Heart left ventricle (tissue), 16 donors: ENCODE measurements around the gene PLCB4. TPM values are rescaled to one million over a fixed set of nuclear protein-coding genes. Genes with fewer than 3 reads are reported as not detected.

Experiments
- ATAC-seq, 4 donors: fragments of 200-7000 bp; cut with Tn5 transposase; one replicate each; pipeline ENCODE4 v1.9.1; 2020 to 2022; ENCODE audit warnings: moderate library complexity in 4 of 4, mild to moderate bottlenecking in 3 of 4, moderate number of reproducible peaks in 1 of 4
- DNase-seq, 5 donors: peaks; one replicate each; pipeline ENCODE4 v3.0.0-alpha.2; 2020
- H3K27ac ChIP-seq, 12 donors: fragments of 200-600 bp; sonication (generic) in 4 of 12; one replicate each; pipeline versions ENCODE4 v1.5.0 to v1.8.0; 2016 to 2022; ENCODE audit warnings: mild to moderate bottlenecking in 2 of 12
- H3K27me3 ChIP-seq, 9 donors: fragments of 200-600 bp; sonication (generic) in 2 of 9; one replicate each; pipeline versions ENCODE4 v1.5.1 to v1.8.0; 2016 to 2022; ENCODE audit warnings: mild to moderate bottlenecking in 3 of 9
- H3K36me3 ChIP-seq, 9 donors: fragments of 200-600 bp; sonication (generic) in 2 of 9; one replicate each; pipeline versions ENCODE4 v1.5.0 to v1.8.0; 2018 to 2022; ENCODE audit warnings: mild to moderate bottlenecking in 2 of 9
- H3K4me1 ChIP-seq, 12 donors: fragments of 200-600 bp; sonication (generic) in 4 of 12; one replicate each; pipeline versions ENCODE4 v1.5.0 to v1.8.0; 2016 to 2022; ENCODE audit warnings: mild to moderate bottlenecking in 3 of 12
- H3K4me3 ChIP-seq, 12 donors: fragments of 200-600 bp; sonication (generic) in 4 of 12; one replicate each; pipeline versions ENCODE4 v1.5.0 to v1.8.0; 2017 to 2022; ENCODE audit warnings: mild to moderate bottlenecking in 9 of 12, moderate library complexity in 4 of 12
- H3K9me3 ChIP-seq, 12 donors: fragments of 200-600 bp; sonication (generic) in 4 of 12; one replicate each; pipeline versions ENCODE4 v1.5.0 to v1.8.0; 2016 to 2022; ENCODE audit warnings: mild to moderate bottlenecking in 1 of 12
- POLR2A ChIP-seq, 2 donors: fragments of 450-650 bp; IDR thresholded peaks; one replicate each; pipeline ENCODE4 v1.6.1; 2017; ENCODE audit warnings: antibody characterized with exemption in 2 of 2, mild to moderate bottlenecking in 2 of 2, moderate library complexity in 2 of 2
- WGBS, 4 donors: extraction: QIAGEN DNeasy Blood & Tissue Kit in 2 of 4; methylation state at CpG; one replicate each; pipeline versions ENCODE4 v1.1.5 to v1.1.7; 2013 to 2018; 5-methylcytosine and 5-hydroxymethylcytosine counted together
- intact Hi-C, 10 donors: fragments of 100-400 bp; cut with DNase I; formaldehyde crosslinking; loops; one replicate each; pipeline versions ENCODE4 v1.11.1 to v1.14.2; 2022
- polyA plus RNA-seq, 2 donors: library from polyadenylated mRNA; stranded (reverse); fragments of 200-250 nt; gene quantifications; one replicate each; pipeline ENCODE4 v1.2.3, GENCODE V29; 2013
- total RNA-seq, 9 donors: library from RNA; depleted of rRNA in 2 of 9; stranded (reverse); fragments of >200 nt in 2 of 9; fragmentation: NEBNext Ultra II Directional in 3 of 9; extraction: Animal tissue kit (Norgen Biotek cat#: 25700) in 3 of 9; gene quantifications; one replicate each; pipeline versions ENCODE4 v1.1.0 to v1.2.4, GENCODE V29; 2016 to 2023
- TF ChIP-seq, protein P1 (sequence below), 12 donors: fragments of 200-600 bp; sonication (generic) in 4 of 12; IDR thresholded peaks; one replicate each; pipeline versions ENCODE4 v1.5.0 to v1.8.0; 2018 to 2022; ENCODE audit warnings: antibody characterized with exemption in 12 of 12, mild to moderate bottlenecking in 5 of 12
- donor health status: ischemic (EF 13 %, LVEDD 7.1; RV severe dilation, severe dysfunction).
- donor health status: healthy with polysubstance abuse.
- donor health status: DM: no; HTN: yes; CAD: no.
- donor health status: DM: no; HTN: no; CAD: no.
- donor health status: ischemic (EF 25% LVEDD 6.9; RV normal size, moderate dysfunction).
- donor health status: ischemic (EF 25% LVEDD 5.7; RV mildly dilated, moderate dysfunction).
- donor health status: healthy.
- donor health status: DM: yes; HTN: yes; CAD: no.
- donor health status: ischemic (EF 35%, LVEDD 5.7; RV mildly dilated, moderate dysfunction).
- donor health status: nonischemic (EF 11% LVEDD 7.7; RV severe dilation, severe dysfunction).
- donor health status: DM: yes; HTN: yes; CAD: no.
- donor health status: PGD.
- donor health status: ischemic (EF 29% LVEDD 5.4; RV normal size, mild dysfunction).
- donor health status: nonischemic (EF 23%, LVEDD 6.1; RV moderate dilation, normal function).

The PLCB4 gene
- total and polyA plus RNA-seq, 11 donors: 8.4 to 31.8 (median 18.5) TPM

DNA sequence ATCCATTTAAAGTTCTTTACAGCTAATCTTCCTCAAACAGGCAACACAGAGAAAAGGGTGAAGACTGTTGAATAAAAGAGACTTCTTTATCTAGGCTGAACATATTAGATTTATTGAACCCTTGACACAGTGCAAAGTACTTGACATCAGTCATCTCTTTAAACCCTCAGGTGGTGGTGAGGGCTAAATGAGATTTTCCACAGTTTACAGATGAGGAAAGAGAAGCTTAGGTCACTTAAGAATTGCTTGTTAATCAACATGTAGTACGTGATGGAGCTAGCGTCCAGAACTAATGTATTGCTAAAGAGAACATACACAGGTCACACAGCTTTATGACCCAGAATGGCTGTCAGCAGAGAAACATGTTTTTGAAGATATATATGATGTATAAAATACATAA is 252.1 kb downstream of the PLCB4 start:
- Histone ChIP-seq H3K9me3 (no peaks in the 10 kb centered on the region), H3K4me3 (no peak overlapping the region), H3K4me1 (peaks cover 0 to 23% (median 11%) of the 10 kb centered on the region in 12 donors), H3K27me3 (no peaks in the 10 kb centered on the region), H3K27ac (no peak overlapping the region), H3K36me3 (no peaks in the 10 kb centered on the region)
- no peak for TF ChIP-seq POLR2A (IDR thresholded peaks at IDR 0.05)
- TF ChIP-seq, protein P1, sequence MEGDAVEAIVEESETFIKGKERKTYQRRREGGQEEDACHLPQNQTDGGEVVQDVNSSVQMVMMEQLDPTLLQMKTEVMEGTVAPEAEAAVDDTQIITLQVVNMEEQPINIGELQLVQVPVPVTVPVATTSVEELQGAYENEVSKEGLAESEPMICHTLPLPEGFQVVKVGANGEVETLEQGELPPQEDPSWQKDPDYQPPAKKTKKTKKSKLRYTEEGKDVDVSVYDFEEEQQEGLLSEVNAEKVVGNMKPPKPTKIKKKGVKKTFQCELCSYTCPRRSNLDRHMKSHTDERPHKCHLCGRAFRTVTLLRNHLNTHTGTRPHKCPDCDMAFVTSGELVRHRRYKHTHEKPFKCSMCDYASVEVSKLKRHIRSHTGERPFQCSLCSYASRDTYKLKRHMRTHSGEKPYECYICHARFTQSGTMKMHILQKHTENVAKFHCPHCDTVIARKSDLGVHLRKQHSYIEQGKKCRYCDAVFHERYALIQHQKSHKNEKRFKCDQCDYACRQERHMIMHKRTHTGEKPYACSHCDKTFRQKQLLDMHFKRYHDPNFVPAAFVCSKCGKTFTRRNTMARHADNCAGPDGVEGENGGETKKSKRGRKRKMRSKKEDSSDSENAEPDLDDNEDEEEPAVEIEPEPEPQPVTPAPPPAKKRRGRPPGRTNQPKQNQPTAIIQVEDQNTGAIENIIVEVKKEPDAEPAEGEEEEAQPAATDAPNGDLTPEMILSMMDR (IDR thresholded peaks at IDR 0.05): no peak
- ATAC-seq: no peak
- no peak for DNase-seq
- intact Hi-C loops: loop anchor here in 1 of 10 donors (2.0 kb wide), 1 partner anchor 20 kb away; no protein-coding TSS in a partner anchor
- 92 to 97% (median 96%) methylated on average over 2 of the region's 2 CpGs for WGBS, 4 donors

DNA sequence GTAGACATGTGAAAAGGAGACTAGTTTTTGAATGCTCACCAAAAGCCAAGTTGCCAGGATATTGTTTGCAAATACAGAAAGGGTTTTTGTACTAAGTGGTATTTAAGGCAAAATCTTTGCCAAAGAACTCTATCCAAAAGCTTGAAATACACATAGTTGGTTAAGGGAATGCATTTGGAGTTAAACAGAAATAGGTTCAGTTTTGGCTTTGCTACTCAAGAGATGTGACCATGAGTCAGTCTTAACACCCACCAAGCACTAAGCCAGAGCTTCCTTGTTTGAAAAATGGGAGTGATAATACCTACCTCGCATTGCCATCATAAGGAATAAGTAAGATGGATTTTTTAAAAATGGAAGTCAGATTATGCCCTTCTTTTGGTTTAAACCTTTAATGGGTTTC is 253.8 kb downstream of the PLCB4 start:
- DNase-seq: no peak
- Histone ChIP-seq H3K27ac (no peak overlapping the region), H3K4me3 (no peak overlapping the region), H3K27me3 (no peaks in the 10 kb centered on the region), H3K36me3 (no peaks in the 10 kb centered on the region), H3K4me1 (peaks cover 0 to 19% (median 11%) of the 10 kb centered on the region in 12 donors), H3K9me3 (no peaks in the 10 kb centered on the region)
- whole genome bisulfite sequencing, 4 donors: 96 to 100% (median 98%) methylated on average over 1 of the region's 1 CpG
- intact Hi-C loops: no loop called here
- TF ChIP-seq, protein P1 (IDR thresholded peaks at IDR 0.05): no peak
- TF ChIP-seq POLR2A (IDR thresholded peaks at IDR 0.05): no peak
- no peak for ATAC-seq

DNA sequence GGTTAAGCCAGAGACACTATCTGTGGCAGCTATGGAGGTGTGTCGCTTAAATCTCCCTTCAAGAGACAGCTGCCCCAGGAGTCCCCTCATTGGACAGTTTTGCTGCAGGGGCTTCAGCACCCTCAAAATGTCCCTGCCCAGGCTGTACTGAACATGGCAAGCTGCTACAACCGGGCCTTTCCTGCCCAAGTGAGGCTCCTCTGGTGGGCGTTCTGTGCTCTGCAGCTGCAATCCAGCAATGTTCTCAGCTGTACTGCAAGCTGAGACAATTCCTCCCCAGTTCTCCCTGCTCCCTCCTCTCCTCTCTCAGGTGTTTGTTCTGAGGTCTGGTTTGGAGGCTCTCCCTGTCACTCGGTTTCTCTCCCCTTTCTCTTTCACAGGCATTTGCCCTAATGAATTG is 254.7 kb downstream of the PLCB4 start:
- no peak for TF ChIP-seq POLR2A (IDR thresholded peaks at IDR 0.05)
- TF ChIP-seq, protein P1 (IDR thresholded peaks at IDR 0.05): peak in 6 of 12 donors; percentile 12 to 31 (median 17)
- Histone ChIP-seq H3K27me3 (no peaks in the 10 kb centered on the region), H3K36me3 (no peaks in the 10 kb centered on the region), H3K27ac (no peak overlapping the region), H3K9me3 (no peaks in the 10 kb centered on the region), H3K4me1 (peaks cover 0 to 19% (median 11%) of the 10 kb centered on the region in 12 donors), H3K4me3 (no peak overlapping the region)
- intact Hi-C loops: no loop called here
- ATAC-seq: peak in 2 of 4 donors; percentile 29
- no peak for DNase-seq
- WGBS, 4 donors: 92 to 96% (median 95%) methylated on average over 4 of the region's 4 CpGs

DNA sequence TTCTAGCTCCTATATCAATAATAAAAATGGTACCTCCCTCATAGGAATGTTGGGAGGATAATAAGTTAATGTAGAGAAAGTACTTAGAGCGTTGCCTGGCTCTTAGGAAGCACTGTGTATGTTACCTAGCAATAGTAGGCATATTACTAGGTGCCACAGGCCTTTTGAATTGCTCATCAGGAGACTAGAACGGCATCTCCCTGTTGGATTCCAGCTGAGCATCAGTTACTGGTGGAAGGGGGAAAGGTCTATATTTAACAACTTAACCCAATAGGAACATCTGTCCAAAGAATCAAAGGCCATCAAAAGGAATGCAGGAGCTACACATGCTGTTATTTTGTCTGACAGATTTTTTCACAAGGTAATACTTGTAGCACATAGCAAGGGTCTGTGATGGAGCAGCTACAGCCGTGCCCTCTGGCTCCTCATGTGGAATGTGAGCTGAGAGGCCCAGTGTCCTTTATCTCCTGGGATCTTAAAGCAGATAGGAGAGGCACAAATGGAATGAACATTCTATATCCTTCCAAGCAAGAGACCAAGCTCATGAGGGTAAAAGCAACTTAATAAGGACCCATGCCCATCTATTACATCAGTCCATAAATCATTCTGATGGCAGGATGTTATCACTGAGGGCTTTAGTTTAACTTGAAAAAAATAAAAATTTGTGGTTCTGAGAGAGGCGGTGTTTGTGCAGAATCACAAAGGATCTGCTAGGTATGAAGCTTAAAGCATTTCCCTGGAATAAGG is 260.6 kb downstream of the PLCB4 start:
- H3K4me1 ChIP-seq: peaks cover 0 to 28% (median 17%) of the 10 kb centered on the region in 12 donors
- H3K4me3 ChIP-seq: no peak overlapping the region
- DNase-seq: no peak
- TF ChIP-seq, protein P1 (IDR thresholded peaks at IDR 0.05): no peak
- TF ChIP-seq POLR2A (IDR thresholded peaks at IDR 0.05): no peak
- H3K27ac ChIP-seq: no peak overlapping the region
- no peaks in the 10 kb centered on the region for H3K9me3 ChIP-seq
- intact Hi-C loops: loop anchor here in 1 of 10 donors (10.0 kb wide), 1 partner anchor 45 kb away; no protein-coding TSS in a partner anchor
- H3K27me3 ChIP-seq: no peaks in the 10 kb centered on the region
- ATAC-seq: peak in 1 of 4 donors; percentile 23
- no peaks in the 10 kb centered on the region for H3K36me3 ChIP-seq
- 78 to 85% (median 84%) methylated on average over 4 of the region's 4 CpGs for WGBS, 4 donors
